GM18505 (cell line): ENCODE results near the gene MAGEB6B.
"Not testable (repeated sequence)": the region's sequence is repeated elsewhere in the genome, so short reads cannot be mapped to it uniquely, and the experiment has no call there.

Source experiments
- ATAC-seq: cut with Tn5 transposase; IDR thresholded peaks from one replicate; pipeline ENCODE4 v1.9.1; 2021; ENCODE audit not compliant: unreplicated experiment
- POLR2A ChIP-seq: IDR thresholded peaks from 4 replicates; pipeline ENCODE4 v1.6.1; 2011; ENCODE audit warnings: borderline replicate concordance; ENCODE audit not compliant: insufficient read depth, insufficient read length; ENCODE audit errors: extremely low read depth

Gene MAGEB6B, protein sequence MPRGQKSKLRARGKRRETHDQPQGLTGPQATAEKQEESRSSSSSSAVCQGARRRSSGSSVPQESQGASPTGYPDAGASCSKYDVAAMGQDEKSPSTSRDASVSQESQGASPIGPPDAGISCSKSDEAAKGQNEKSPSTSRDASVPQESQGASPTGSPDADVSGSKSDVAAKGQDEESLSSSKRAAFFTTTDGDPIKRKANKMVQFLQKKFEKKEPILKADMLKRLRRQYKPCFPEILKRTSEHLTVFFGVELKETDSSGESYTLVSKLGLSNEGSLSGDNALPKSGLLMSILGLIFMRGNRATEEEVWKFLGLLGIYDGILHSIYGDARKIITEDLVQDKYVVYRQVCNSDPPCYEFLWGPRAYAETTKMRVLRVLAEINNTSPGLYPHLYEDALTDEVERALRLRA

DNA sequence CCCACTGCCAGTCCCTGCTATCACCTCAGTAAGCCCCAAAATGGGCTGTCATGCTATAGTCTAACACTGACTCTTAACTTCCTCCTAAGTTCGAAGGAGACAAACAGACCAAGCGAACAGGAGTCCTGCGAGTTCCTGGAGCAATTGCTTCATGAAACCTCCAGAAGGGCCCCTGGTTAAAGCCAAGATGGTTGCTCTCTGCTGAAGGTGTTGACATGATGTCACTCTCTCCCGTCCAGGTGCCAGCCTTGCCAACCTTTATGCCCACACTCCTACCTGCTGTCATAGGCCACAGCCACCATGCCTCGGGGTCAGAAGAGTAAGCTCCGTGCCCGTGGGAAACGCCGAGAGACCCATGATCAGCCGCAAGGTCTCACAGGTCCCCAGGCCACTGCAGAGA, at the start of gene MAGEB6B:
Gene MAGEB6B, plus strand, starts transcription at position 301 of the 400 bp plus-strand sequence. Its CDS starts 0 bp downstream, at position 301.
- ATAC-seq: no peak
- TF ChIP-seq POLR2A: no peak

DNA sequence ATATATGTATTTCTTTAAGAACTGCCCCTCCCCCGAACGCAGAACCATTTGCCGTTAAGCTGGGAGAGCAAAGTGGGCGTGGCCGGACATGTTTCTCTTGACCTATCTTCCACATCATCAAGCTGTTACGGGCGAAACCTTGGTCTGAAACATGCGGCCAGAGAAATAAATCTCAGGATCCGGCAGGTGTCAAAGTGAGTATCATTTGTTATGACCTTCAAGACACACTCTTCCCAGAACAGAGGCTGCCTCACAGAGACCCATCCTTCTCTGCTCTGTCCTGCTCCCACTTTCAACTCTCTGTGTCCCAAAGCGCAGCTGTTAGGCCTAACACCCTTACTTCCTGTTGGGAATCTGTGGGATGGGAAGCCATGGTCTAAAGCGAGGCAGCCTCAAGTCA, 22.1 kb upstream of the MAGEB6B start, which contains the start of gene MAGEB18:
Gene MAGEB18, plus strand, starts transcription at position 70 of the 400 bp plus-strand sequence. CDS start 643 bp downstream, outside the sequence.
- no peak for TF ChIP-seq POLR2A
- no peak for ATAC-seq

DNA sequence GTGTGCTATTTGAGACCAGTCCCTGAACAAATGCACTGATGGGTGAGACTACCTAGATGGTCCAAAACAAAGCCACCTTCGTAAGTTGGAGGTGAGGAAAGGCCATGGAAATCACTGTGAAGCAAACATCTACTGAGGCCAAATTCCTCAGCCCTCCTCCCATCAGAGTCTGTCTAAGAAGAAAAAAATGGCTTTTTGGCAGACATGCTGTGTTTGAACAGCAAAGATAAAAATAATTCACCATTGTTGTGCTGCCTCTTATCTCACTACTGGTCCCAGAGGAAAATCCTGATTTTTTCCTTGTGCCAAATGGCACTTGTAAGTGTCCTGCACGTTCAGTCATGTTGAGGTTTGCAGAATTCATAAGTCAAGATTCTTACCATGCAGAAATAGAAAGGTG, 14.4 kb upstream of the MAGEB6B start:
- TF ChIP-seq POLR2A: no peak
- no peak for ATAC-seq

DNA sequence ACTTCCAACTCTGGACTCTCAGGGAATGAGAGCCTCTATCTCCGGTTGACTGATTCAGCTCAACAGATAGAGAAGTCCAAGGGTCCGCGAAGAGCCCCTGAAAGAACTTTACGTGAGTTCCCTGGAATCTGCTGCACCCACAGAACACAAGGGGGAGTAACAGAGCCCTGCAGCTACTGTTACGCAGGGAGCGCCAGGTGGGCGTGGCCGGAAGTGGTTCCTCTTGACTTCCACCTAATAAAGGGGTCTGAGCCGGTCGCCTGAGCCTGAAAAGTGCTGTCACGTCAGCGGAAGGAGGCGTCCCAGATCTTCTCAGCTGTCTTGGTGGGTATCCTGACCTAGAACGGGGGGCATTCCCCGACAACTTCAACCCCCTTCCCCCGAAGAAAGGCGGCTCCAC, 31.8 kb downstream of the MAGEB6B start, which contains the start of gene MAGEB6:
Gene MAGEB6, plus strand, starts transcription at position 237 of the 400 bp plus-strand sequence. CDS start 1,407 bp downstream, outside the sequence.
- no peak for ATAC-seq
- TF ChIP-seq POLR2A: no peak

DNA sequence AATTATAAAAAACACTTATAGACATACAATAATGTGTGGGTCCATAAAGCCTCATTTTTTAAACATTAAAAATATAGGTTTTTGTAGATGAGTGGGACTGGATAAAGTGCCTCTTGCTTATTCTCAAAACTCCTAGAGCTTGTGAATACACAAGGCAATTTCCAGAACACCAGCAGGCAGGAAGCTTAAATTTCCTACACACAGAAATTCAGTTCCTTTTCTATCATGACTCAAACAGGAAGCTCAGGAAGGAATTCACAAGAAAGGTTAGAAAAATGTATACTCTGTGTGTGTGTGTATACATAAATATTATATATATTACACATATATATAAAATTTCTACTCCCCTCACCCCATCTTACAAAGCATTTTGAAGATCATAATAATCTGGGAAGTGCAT, 43.2 kb downstream of the MAGEB6B start:
- TF ChIP-seq POLR2A: no peak
- ATAC-seq: no peak

DNA sequence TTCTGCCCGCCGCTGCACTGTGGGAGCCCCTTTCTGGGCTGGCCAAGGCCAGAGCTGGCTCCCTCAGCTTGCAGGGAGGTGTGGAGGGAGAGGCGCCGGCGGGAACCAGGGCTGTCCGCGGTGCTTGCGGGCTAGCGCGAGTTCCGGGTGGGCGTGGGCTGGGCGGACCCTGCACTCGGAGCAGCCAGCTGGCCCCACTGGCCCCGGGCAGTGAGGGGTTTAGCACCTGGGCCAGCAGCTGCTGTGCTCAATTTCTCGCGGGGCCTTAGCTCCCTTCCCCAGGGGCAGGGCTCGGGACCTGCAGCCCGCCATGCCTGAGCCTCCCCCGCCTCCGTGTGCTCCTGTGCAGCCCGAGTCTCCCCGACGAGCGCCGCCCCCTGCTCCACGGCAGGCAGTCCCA, 44.3 kb downstream of the MAGEB6B start:
- ATAC-seq: not testable (repeated sequence)

DNA sequence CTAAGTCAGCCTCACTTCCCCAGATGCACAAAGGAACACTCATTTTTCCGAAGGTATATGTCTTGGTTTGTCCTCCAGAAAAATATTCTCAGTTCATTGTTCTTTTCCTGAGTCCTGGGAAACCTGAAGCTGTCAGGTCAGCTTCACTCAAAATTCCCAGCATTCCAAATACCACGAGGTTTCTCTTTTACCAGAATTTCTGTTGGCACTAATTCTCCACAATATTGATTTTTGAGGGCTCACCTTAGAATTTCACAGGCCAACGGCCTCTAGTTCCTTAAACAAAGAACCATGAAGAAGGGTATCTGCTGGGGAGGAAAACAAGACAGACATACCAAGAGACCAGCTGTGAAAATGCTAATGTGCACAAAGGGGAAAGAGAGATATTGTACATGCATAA, 47.6 kb downstream of the MAGEB6B start:
- no peak for TF ChIP-seq POLR2A
- ATAC-seq: no peak
